Erythroblast (primary cell): ENCODE measurements around the gene CEP68.
"Not testable (repeated sequence)": the region's sequence is repeated elsewhere in the genome, so short reads cannot be mapped to it uniquely, and the experiment has no call there.

Experiments
- GATA1 ChIP-seq: IDR thresholded peaks from 2 replicates; pipeline ENCODE4 v1.6.1; 2011; ENCODE audit warnings: low read depth, mild to moderate bottlenecking, control low read depth, low read length, moderate library complexity
- POLR2A ChIP-seq: IDR thresholded peaks from 2 replicates; pipeline ENCODE4 v1.6.1; 2011; ENCODE audit warnings: mild to moderate bottlenecking, low read length

GRCh38 chr2:65132930-65133329 is 76.7 kb downstream of the CEP68 start:
- TF ChIP-seq POLR2A, GATA1: not testable (repeated sequence)
